A549 (cell line): Measurements from ENCODE around the gene ORC3. TPM values are rescaled to one million over a fixed set of nuclear protein-coding genes. Genes with fewer than 3 reads are reported as not detected.

Source experiments
- ATAC-seq, 2 experiments: fragments of 200-7000 bp in 1 of 2; fragments of >200 bp in 1 of 2; cut with Nextera tagmentation in 1 of 2; cut with Tn5 transposase in 1 of 2; 3 replicates each; pipeline versions ENCODE4 v1.8.0 to v1.9.1; 2018 to 2020; ENCODE audit warnings: mild to moderate bottlenecking in 1 of 2, moderate library complexity in 1 of 2
- CTCF ChIA-PET: fragments of 300-600 bp; sonication (Branson Sonifier 250); formaldehyde crosslinking; extraction: SDS; loops from one replicate; lab custom pipeline; 2021; ENCODE audit warnings: antibody characterized with exemption, inconsistent platforms; lab: Yijun Ruan, JAX
- POLR2A ChIA-PET: fragments of 350-600 bp; formaldehyde crosslinking; extraction: SDS; loops from one replicate; lab custom pipeline; 2021; ENCODE audit warnings: antibody characterized with exemption, inconsistent platforms; lab: Yijun Ruan, JAX
- DNase-seq, 2 experiments: peaks; one replicate each; pipeline versions ENCODE4 v3.0.0 to v3.0.0-alpha.2; 2011 to 2016; ENCODE audit warnings: low read depth in 1 of 2, low spot score in 1 of 2
- FAIRE-seq: peaks from 2 replicates; lab custom pipeline; 2011; peaks lifted over from hg19 to GRCh38; lab: Jason Lieb, UNC
- H3K27ac ChIP-seq, 2 experiments: fragments of >200 bp; sonication (Bioruptor Twin); formaldehyde crosslinking; 3 replicates each; pipeline ENCODE4 v1.5.1; 2016 to 2017
- H3K4me1 ChIP-seq: fragments of >200 bp; sonication (Bioruptor Twin); formaldehyde crosslinking; 3 replicates; pipeline ENCODE4 v1.6.1; 2016
- H3K4me2 ChIP-seq: fragments of >200 bp; sonication (Bioruptor Twin); formaldehyde crosslinking; 3 replicates; pipeline ENCODE4 v1.6.1; 2016
- H3K4me3 ChIP-seq: fragments of >200 bp; sonication (Bioruptor Twin); formaldehyde crosslinking; 3 replicates; pipeline ENCODE4 v1.5.1; 2016
- H3K9me3 ChIP-seq: fragments of >200 bp; sonication (Bioruptor Twin); formaldehyde crosslinking; 3 replicates; pipeline ENCODE4 v1.6.1; 2016
- CBX2 ChIP-seq: fragments of 200-600 bp; sonication (generic); IDR thresholded peaks from 2 replicates; pipeline ENCODE4 v1.6.1; 2016; ENCODE audit warnings: low read depth, mild to moderate bottlenecking, borderline replicate concordance
- CBX8 ChIP-seq: fragments of 200-600 bp; sonication (generic); IDR thresholded peaks from 2 replicates; pipeline ENCODE4 v1.6.1; 2016
- CHD4 ChIP-seq: fragments of 200-600 bp; sonication (generic); IDR thresholded peaks from 2 replicates; pipeline ENCODE4 v1.6.1; 2016; ENCODE audit warnings: antibody characterized with exemption, mild to moderate bottlenecking, borderline replicate concordance
- EP300 ChIP-seq, 2 experiments: fragments of >200 bp; sonication (Bioruptor Twin); formaldehyde crosslinking; IDR thresholded peaks; 2 replicates in 1 of 2; 3 replicates in 1 of 2; pipeline ENCODE4 v1.6.1; 2016 to 2017
- FOSB ChIP-seq: fragments of 250-450 bp; sonication (Bioruptor Pico); IDR thresholded peaks from 2 replicates; pipeline ENCODE4 v1.5.0; 2020; ENCODE audit warnings: mild to moderate bottlenecking, moderate library complexity
- FOXS1 ChIP-seq: fragments of 250-450 bp; sonication (Bioruptor Pico); IDR thresholded peaks from 2 replicates; pipeline ENCODE4 v1.5.0; 2020; ENCODE audit warnings: mild to moderate bottlenecking, moderate library complexity
- HEYL ChIP-seq: fragments of 250-450 bp; sonication (Bioruptor Pico); IDR thresholded peaks from 2 replicates; pipeline ENCODE4 v1.8.0; 2021; ENCODE audit warnings: mild to moderate bottlenecking, moderate library complexity
- HOXA7 ChIP-seq: fragments of 250-450 bp; sonication (Bioruptor Pico); IDR thresholded peaks from 2 replicates; pipeline ENCODE4 v1.5.0; 2020; ENCODE audit warnings: mild to moderate bottlenecking, moderate library complexity
- HOXB13 ChIP-seq: fragments of 250-450 bp; sonication (Bioruptor Pico); IDR thresholded peaks from 2 replicates; pipeline ENCODE4 v1.5.0; 2020; ENCODE audit warnings: low read depth, mild to moderate bottlenecking, moderate library complexity
- HOXB5 ChIP-seq: fragments of 250-450 bp; sonication (Bioruptor Pico); IDR thresholded peaks from 2 replicates; pipeline ENCODE4 v1.5.0; 2020; ENCODE audit warnings: mild to moderate bottlenecking, moderate library complexity
- JUN ChIP-seq, 2 experiments: fragments of >200 bp; sonication (Bioruptor Twin); formaldehyde crosslinking; IDR thresholded peaks; 2 replicates in 1 of 2; 3 replicates in 1 of 2; pipeline ENCODE4 v1.6.1; 2016 to 2017
- JUNB ChIP-seq: fragments of >200 bp; sonication (Bioruptor Twin); formaldehyde crosslinking; IDR thresholded peaks from 2 replicates; pipeline ENCODE4 v1.6.1; 2016
- KDM5A ChIP-seq: fragments of 200-600 bp; sonication (generic); IDR thresholded peaks from 2 replicates; pipeline ENCODE4 v1.6.1; 2016; ENCODE audit warnings: antibody characterized with exemption, mild to moderate bottlenecking
- MAFK ChIP-seq: fragments of 450-650 bp; IDR thresholded peaks from 2 replicates; pipeline ENCODE4 v1.6.1; 2014; ENCODE audit not compliant: partially characterized antibody
- MYC ChIP-seq: IDR thresholded peaks from 2 replicates; pipeline ENCODE4 v1.6.1; 2012; ENCODE audit warnings: mild to moderate bottlenecking, inconsistent platforms, low read length, improper control_type of control experiment, borderline replicate concordance
- NR3C1 ChIP-seq: fragments of >200 bp; sonication (Bioruptor Twin); formaldehyde crosslinking; IDR thresholded peaks from 3 replicates; pipeline ENCODE4 v1.6.1; 2017
- PHF8 ChIP-seq: fragments of 200-600 bp; sonication (generic); IDR thresholded peaks from 2 replicates; pipeline ENCODE4 v1.6.1; 2016; ENCODE audit warnings: low read depth, mild to moderate bottlenecking, antibody characterized with exemption, moderate library complexity, borderline replicate concordance
- POLR2A ChIP-seq: IDR thresholded peaks from 2 replicates; pipeline ENCODE4 v1.6.1; 2012; ENCODE audit warnings: mild to moderate bottlenecking, low read length
- RAD21 ChIP-seq, 2 experiments: fragments of >200 bp in 1 of 2; sonication (Bioruptor Twin) in 1 of 2; formaldehyde crosslinking in 1 of 2; IDR thresholded peaks in 1 of 2; conservative IDR thresholded peaks in 1 of 2; 2 replicates in 1 of 2; 3 replicates in 1 of 2; pipeline ENCODE4 v1.6.1; 2012 to 2018; ENCODE audit warnings: inconsistent platforms in 1 of 2
- RCOR1 ChIP-seq: fragments of 150-350 bp; IDR thresholded peaks from 2 replicates; pipeline ENCODE4 v1.6.1; 2014; ENCODE audit warnings: antibody characterized with exemption, low read length, low read depth
- SREBF2 ChIP-seq: fragments of 450-650 bp; IDR thresholded peaks from 2 replicates; pipeline ENCODE4 v1.6.1; 2014; ENCODE audit warnings: mild to moderate bottlenecking, moderate library complexity
- TFCP2L1 ChIP-seq: fragments of 250-450 bp; sonication (Bioruptor Pico); IDR thresholded peaks from 2 replicates; pipeline ENCODE4 v1.5.0; 2021; ENCODE audit warnings: mild to moderate bottlenecking
- ZC3H11A ChIP-seq: fragments of 450-650 bp; IDR thresholded peaks from 2 replicates; pipeline ENCODE4 v1.6.1; 2014; ENCODE audit warnings: antibody characterized with exemption, mild to moderate bottlenecking
- ZFP36 ChIP-seq: fragments of 450-650 bp; IDR thresholded peaks from 2 replicates; pipeline ENCODE4 v1.6.1; 2014; ENCODE audit warnings: borderline replicate concordance; ENCODE audit not compliant: partially characterized antibody
- ZSCAN20 ChIP-seq: fragments of 250-450 bp; sonication (Bioruptor Pico); IDR thresholded peaks from 2 replicates; pipeline ENCODE4 v1.8.0; 2022; ENCODE audit warnings: mild to moderate bottlenecking, moderate library complexity
- polyA plus RNA-seq, 4 experiments: library from polyadenylated mRNA; depleted of rRNA in 3 of 4; stranded (reverse); fragments of >200 nt; fragmentation: RNase III in 1 of 4; extraction: RNeasy Plus Mini Kit Qiagen cat#74134 plus additional on column Dnase treatment in 1 of 4; gene quantifications; 2 replicates in 3 of 4; 3 replicates in 1 of 4; pipeline ENCODE4 v1.2.3, GENCODE V29; 2011 to 2017
- TF ChIP-seq, protein P1 (sequence below): IDR thresholded peaks from 2 replicates; pipeline ENCODE4 v1.6.1; 2012
- TF ChIP-seq, protein P2 (sequence below): fragments of >200 bp; sonication (Bioruptor Twin); formaldehyde crosslinking; IDR thresholded peaks from 3 replicates; pipeline ENCODE4 v1.6.1; 2016

The ORC3 gene
- polyA plus RNA-seq, 2 of the 4 experiments (the other 2 are of a cell fraction) = 25.5 to 50.1 TPM

DNA sequence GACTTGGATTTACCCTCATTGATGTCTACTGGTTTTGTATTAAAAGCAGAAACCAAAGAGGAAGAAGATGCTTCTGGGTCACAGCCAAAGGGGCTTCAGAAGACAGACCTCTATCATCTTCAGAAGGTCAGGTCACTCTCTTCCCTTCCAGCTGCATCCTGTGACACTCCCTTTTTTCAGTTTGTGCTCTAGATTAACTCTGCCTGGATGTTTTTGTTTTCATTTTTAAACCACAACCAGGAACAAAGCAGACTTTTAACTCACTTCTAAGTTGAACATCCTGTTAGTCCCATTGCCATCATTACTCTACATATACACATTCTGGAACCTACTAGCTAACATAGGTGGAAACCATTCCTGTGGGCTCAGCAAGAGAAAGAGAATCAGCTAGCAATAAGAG, 66.9 kb downstream of the ORC3 start:
- Histone ChIP-seq H3K4me3 (no peak overlapping the region), H3K9me3 (no peaks in the 10 kb centered on the region), H3K4me1 (peaks cover 7% of the 10 kb centered on the region; the same call in 1 of the 3 replicates), H3K27ac (no peak overlapping the region)
- no peak for FAIRE-seq
- no peak for ATAC-seq
- DNase-seq = no peak
- POLR2A ChIA-PET = no interaction called here
- TF ChIP-seq ZC3H11A (no peak), HOXA7 (CRISPR knock-in tag) (no peak), POLR2A (no peak), CHD4 (no peak), FOSB (CRISPR knock-in tag) (no peak), EP300 (IDR thresholded peaks at IDR 0.05) (no peak), FOXS1 (CRISPR knock-in tag) (no peak), MAFK (no peak), JUN (IDR thresholded peaks at IDR 0.05) (no peak), CBX2 (no peak), HOXB13 (CRISPR knock-in tag) (no peak), KDM5A (no peak), SREBF2 (no peak), TFCP2L1 (CRISPR knock-in tag) (no peak)
- TF ChIP-seq, all 56 proteins: peak for 0
- no peak overlapping the region for H3K4me2 ChIP-seq
- CTCF ChIA-PET = no interaction called here

DNA sequence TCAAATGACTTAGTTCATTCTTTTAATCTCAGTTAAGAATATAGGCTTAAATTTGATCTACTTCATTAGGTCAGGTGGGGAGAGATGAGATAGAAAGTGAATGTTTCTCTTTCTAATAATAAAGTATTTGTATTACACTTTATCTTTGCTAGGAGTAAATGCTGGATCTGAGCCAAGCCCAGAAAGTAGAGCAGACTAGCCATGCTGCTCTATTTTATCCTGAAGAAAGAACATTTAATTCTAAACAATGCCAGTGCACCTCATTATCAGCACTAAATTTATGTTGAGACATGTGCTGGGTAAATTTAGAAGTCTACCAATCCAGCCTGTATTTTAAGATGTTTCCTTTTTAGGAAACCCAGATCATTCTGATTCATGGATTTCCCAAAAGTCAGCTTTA, 68.6 kb downstream of the ORC3 start:
- DNase-seq = no peak
- H3K4me3 ChIP-seq = no peak overlapping the region
- no peak for TF ChIP-seq NR3C1
- no peak for TF ChIP-seq SREBF2
- no peak for TF ChIP-seq POLR2A
- TF ChIP-seq, all 56 proteins: peak for 0
- Histone ChIP-seq H3K9me3 (no peaks in the 10 kb centered on the region), H3K27ac (no peak overlapping the region), H3K4me2 (no peak overlapping the region), H3K4me1 (peaks cover 7% of the 10 kb centered on the region; the same call in 1 of the 3 replicates)
- ATAC-seq (no peak), FAIRE-seq (no peak)
- ChIA-PET CTCF (interaction anchor here (0.6 kb wide), 1 partner anchor 13 kb away, joined by 4 read pairs; no protein-coding TSS in a partner anchor), POLR2A (no interaction called here)

DNA sequence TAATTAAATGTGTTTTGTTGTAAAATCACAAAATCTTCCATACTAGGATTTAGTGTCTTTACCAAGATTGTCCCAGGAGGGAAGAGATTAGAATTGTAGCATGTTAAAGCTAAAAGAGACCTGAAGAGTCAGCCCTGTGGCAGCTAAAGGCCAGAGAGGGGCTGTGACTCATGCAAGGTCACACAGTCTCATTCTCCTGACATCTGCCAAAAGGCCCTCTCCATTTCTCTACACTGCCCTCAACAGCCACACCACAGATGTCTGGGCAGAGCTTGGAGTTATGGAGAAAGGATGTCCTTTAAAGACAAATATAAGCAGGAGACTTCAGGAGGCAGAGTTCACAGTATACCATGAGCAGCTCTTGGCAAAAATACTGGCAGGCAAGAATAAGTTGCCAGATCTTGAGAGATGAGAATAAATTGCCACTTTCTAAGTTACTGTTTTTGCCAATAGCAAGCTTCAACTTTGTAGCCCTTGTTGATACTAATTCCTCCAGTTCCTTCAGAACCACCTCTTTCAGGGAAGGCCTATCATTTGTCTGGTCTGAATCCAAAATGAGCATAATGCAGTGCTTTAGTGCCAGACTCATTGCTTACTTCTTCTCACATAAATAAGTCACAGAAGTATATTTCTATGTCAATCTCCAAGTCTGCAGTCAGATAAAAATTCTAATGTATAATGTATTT, 70.4 kb downstream of the ORC3 start:
- ATAC-seq (peak in 1 of 2 experiments; percentile 67; a peak in 3 of 6 replicates), FAIRE-seq (no peak)
- POLR2A ChIA-PET = no interaction called here
- H3K4me2 ChIP-seq = no peak overlapping the region
- TF ChIP-seq HEYL (CRISPR knock-in tag) = no peak
- TF ChIP-seq ZSCAN20 (CRISPR knock-in tag) = no peak
- TF ChIP-seq HOXA7 (CRISPR knock-in tag) = no peak
- no peak for TF ChIP-seq RCOR1
- TF ChIP-seq MYC = no peak
- TF ChIP-seq, protein P1, sequence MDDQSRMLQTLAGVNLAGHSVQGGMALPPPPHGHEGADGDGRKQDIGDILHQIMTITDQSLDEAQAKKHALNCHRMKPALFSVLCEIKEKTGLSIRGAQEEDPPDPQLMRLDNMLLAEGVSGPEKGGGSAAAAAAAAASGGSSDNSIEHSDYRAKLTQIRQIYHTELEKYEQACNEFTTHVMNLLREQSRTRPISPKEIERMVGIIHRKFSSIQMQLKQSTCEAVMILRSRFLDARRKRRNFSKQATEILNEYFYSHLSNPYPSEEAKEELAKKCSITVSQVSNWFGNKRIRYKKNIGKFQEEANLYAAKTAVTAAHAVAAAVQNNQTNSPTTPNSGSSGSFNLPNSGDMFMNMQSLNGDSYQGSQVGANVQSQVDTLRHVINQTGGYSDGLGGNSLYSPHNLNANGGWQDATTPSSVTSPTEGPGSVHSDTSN = no peak
- TF ChIP-seq KDM5A = no peak
- no peak for TF ChIP-seq PHF8
- TF ChIP-seq, protein P2, sequence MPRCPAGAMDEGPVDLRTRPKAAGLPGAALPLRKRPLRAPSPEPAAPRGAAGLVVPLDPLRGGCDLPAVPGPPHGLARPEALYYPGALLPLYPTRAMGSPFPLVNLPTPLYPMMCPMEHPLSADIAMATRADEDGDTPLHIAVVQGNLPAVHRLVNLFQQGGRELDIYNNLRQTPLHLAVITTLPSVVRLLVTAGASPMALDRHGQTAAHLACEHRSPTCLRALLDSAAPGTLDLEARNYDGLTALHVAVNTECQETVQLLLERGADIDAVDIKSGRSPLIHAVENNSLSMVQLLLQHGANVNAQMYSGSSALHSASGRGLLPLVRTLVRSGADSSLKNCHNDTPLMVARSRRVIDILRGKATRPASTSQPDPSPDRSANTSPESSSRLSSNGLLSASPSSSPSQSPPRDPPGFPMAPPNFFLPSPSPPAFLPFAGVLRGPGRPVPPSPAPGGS = no peak
- no peak for TF ChIP-seq CBX8
- TF ChIP-seq HOXB5 (CRISPR knock-in tag) = no peak
- TF ChIP-seq CBX2 = no peak
- TF ChIP-seq ZFP36 = no peak
- no peak for TF ChIP-seq RAD21 (conservative IDR thresholded peaks at IDR 0.05 in 1 of 2, IDR thresholded peaks at IDR 0.05 in 1 of 2)
- TF ChIP-seq MAFK = no peak
- TF ChIP-seq JUN (IDR thresholded peaks at IDR 0.05) = no peak
- TF ChIP-seq ZC3H11A = no peak
- TF ChIP-seq TFCP2L1 (CRISPR knock-in tag) = no peak
- TF ChIP-seq JUNB = no peak
- TF ChIP-seq FOXS1 (CRISPR knock-in tag) = no peak
- TF ChIP-seq, all 56 proteins: peak for 0
- H3K4me1 ChIP-seq = peaks cover 7% of the 10 kb centered on the region; the same call in 1 of the 3 replicates
- DNase-seq = no peak
- CTCF ChIA-PET = no interaction called here
- H3K27ac ChIP-seq = no peak overlapping the region
- H3K4me3 ChIP-seq = no peak overlapping the region
- no peaks in the 10 kb centered on the region for H3K9me3 ChIP-seq
